Ishikawa (cell line): ENCODE measurements around the gene BTRC.

Source experiments
- YY1 ChIP-seq: IDR thresholded peaks from 2 replicates; pipeline ENCODE4 v1.6.1; 2012; ENCODE audit warnings: low read depth
- TF ChIP-seq, protein P1 (sequence below): IDR thresholded peaks from 2 replicates; pipeline ENCODE4 v1.6.1; 2012
- TF ChIP-seq, protein P2 (sequence below): IDR thresholded peaks from 2 replicates; pipeline ENCODE4 v1.6.1; 2012; ENCODE audit warnings: low read depth, mild to moderate bottlenecking

DNA sequence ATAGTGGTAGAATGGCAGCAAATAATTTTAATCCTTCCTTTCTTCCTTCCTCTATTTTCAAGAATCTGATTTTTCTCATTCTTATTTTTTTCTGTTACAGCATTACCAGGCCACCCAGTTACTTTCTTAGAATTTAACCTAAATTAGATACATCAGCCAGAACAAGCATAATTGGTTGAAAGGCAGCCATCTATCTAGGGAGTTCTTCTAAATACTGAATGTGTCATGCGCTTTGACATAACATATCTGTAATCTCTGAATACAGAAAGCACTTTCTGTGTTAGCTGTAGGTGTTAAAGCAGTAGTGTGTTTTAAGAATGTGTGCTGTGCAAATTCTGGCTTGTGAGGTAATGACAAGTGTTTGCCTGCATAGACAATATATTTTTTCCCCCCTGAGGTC, 97.3 kb downstream of the BTRC start:
- TF ChIP-seq YY1, result no peak
- TF ChIP-seq, protein P1, sequence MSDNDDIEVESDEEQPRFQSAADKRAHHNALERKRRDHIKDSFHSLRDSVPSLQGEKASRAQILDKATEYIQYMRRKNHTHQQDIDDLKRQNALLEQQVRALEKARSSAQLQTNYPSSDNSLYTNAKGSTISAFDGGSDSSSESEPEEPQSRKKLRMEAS, result no peak
- TF ChIP-seq, protein P2, sequence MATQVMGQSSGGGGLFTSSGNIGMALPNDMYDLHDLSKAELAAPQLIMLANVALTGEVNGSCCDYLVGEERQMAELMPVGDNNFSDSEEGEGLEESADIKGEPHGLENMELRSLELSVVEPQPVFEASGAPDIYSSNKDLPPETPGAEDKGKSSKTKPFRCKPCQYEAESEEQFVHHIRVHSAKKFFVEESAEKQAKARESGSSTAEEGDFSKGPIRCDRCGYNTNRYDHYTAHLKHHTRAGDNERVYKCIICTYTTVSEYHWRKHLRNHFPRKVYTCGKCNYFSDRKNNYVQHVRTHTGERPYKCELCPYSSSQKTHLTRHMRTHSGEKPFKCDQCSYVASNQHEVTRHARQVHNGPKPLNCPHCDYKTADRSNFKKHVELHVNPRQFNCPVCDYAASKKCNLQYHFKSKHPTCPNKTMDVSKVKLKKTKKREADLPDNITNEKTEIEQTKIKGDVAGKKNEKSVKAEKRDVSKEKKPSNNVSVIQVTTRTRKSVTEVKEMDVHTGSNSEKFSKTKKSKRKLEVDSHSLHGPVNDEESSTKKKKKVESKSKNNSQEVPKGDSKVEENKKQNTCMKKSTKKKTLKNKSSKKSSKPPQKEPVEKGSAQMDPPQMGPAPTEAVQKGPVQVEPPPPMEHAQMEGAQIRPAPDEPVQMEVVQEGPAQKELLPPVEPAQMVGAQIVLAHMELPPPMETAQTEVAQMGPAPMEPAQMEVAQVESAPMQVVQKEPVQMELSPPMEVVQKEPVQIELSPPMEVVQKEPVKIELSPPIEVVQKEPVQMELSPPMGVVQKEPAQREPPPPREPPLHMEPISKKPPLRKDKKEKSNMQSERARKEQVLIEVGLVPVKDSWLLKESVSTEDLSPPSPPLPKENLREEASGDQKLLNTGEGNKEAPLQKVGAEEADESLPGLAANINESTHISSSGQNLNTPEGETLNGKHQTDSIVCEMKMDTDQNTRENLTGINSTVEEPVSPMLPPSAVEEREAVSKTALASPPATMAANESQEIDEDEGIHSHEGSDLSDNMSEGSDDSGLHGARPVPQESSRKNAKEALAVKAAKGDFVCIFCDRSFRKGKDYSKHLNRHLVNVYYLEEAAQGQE, result no peak
